ENCODE data around the gene CDKAL1.

CDKAL1 gene

GRCh38 chr6:21222656-21223055 is 688.4 kb downstream of the CDKAL1 start:
- H3K4me3 ChIP-seq (replicated peaks; ENCODE audit: low read depth, low read length): no peak overlapping the region
- H3K27me3 ChIP-seq (replicated peaks; ENCODE audit: control insufficient read depth, insufficient read depth, low read length): no peaks in the 10 kb centered on the region
- TF ChIP-seq CTCF (IDR thresholded peaks at IDR 0.05; ENCODE audit: insufficient read depth, low read length, poor library complexity, severe bottlenecking): no peak
- no peak for DNase-seq (ENCODE audit: extremely low read depth, insufficient read length)
- H3K36me3 ChIP-seq (ENCODE audit: control insufficient read depth, insufficient read depth, low read length): no peaks in the 10 kb centered on the region

- no peaks in the 10 kb centered on the region for H3K36me3 ChIP-seq (ENCODE audit: control insufficient read depth, insufficient read depth, low read length)
- no peaks in the 10 kb centered on the region for H3K27me3 ChIP-seq (replicated peaks; ENCODE audit: control insufficient read depth, insufficient read depth, low read length)
- no peak for DNase-seq (ENCODE audit: extremely low read depth, insufficient read length)
- no peak overlapping the region for H3K4me3 ChIP-seq (replicated peaks; ENCODE audit: low read depth, low read length)
- TF ChIP-seq CTCF (IDR thresholded peaks at IDR 0.05; ENCODE audit: insufficient read depth, low read length, poor library complexity, severe bottlenecking): no peak
These were observed 691.7 kb downstream of the CDKAL1 start for GRCh38 chr6:21225912-21226311.

- no peak for TF ChIP-seq CTCF (IDR thresholded peaks at IDR 0.05; ENCODE audit: insufficient read depth, low read length, poor library complexity, severe bottlenecking)
- DNase-seq (ENCODE audit: extremely low read depth, insufficient read length): no peak
- no peaks in the 10 kb centered on the region for H3K36me3 ChIP-seq (ENCODE audit: control insufficient read depth, insufficient read depth, low read length)
- H3K27me3 ChIP-seq (replicated peaks; ENCODE audit: control insufficient read depth, insufficient read depth, low read length): no peaks in the 10 kb centered on the region
- no peak overlapping the region for H3K4me3 ChIP-seq (replicated peaks; ENCODE audit: low read depth, low read length)
These were observed 693.2 kb downstream of the CDKAL1 start for GRCh38 chr6:21227486-21227885.

GRCh38 chr6:21228411-21228810 is 694.2 kb downstream of the CDKAL1 start:
- TF ChIP-seq CTCF (IDR thresholded peaks at IDR 0.05; ENCODE audit: insufficient read depth, low read length, poor library complexity, severe bottlenecking): no peak
- Histone ChIP-seq H3K36me3 (ENCODE audit: control insufficient read depth, insufficient read depth, low read length) (no peaks in the 10 kb centered on the region; the same call in 1 of the 2 replicates), H3K27me3 (replicated peaks; ENCODE audit: control insufficient read depth, insufficient read depth, low read length) (no peaks in the 10 kb centered on the region), H3K4me3 (replicated peaks; ENCODE audit: low read depth, low read length) (no peak overlapping the region)
- DNase-seq (ENCODE audit: extremely low read depth, insufficient read length): no peak

- Histone ChIP-seq H3K4me3 (replicated peaks; ENCODE audit: low read depth, low read length) (no peak overlapping the region), H3K27me3 (replicated peaks; ENCODE audit: control insufficient read depth, insufficient read depth, low read length) (no peaks in the 10 kb centered on the region)
These were observed 694.7 kb downstream of the CDKAL1 start for GRCh38 chr6:21228876-21229460.

More at GRCh38 chr6:21228876-21229460, 694.7 kb downstream of the CDKAL1 start:
- DNase-seq (ENCODE audit: extremely low read depth, insufficient read length): no peak
- no peaks in the 10 kb centered on the region; the same call in 1 of the 2 replicates for H3K36me3 ChIP-seq (ENCODE audit: control insufficient read depth, insufficient read depth, low read length)
- no peak for TF ChIP-seq CTCF (IDR thresholded peaks at IDR 0.05; ENCODE audit: insufficient read depth, low read length, poor library complexity, severe bottlenecking)
